Upper lobe of left lung (tissue), 6 donors: ENCODE data around the gene MTHFD1L. TPM values are rescaled to one million over a fixed set of nuclear protein-coding genes. Genes with fewer than 3 reads are reported as not detected.

Experiments
- ATAC-seq, 2 donors: fragments of 200-7000 bp; cut with Tn5 transposase; one replicate each; pipeline ENCODE4 v1.9.1; 2022; ENCODE audit warnings: mild to moderate bottlenecking in 2 of 2, moderate library complexity in 2 of 2; ENCODE audit not compliant: low FRiP score in 2 of 2
- DNase-seq, 2 donors: peaks; one replicate each; pipeline ENCODE4 v3.0.0-alpha.2; 2019 to 2020
- H3K27ac ChIP-seq, 4 donors: fragments of 200-600 bp; sonication (generic); one replicate each; pipeline ENCODE4 v1.5.1; 2016 to 2019
- H3K27me3 ChIP-seq, 4 donors: fragments of 200-600 bp; sonication (generic); one replicate each; pipeline ENCODE4 v1.5.1; 2017 to 2019
- H3K36me3 ChIP-seq, 4 donors: fragments of 200-600 bp; sonication (generic); one replicate each; pipeline ENCODE4 v1.5.1; 2016 to 2019
- H3K4me1 ChIP-seq, 4 donors: fragments of 200-600 bp; sonication (generic); one replicate each; pipeline ENCODE4 v1.5.1; 2018 to 2019
- H3K4me3 ChIP-seq, 4 donors: fragments of 200-600 bp; sonication (generic); one replicate each; pipeline ENCODE4 v1.5.1; 2017 to 2019; ENCODE audit warnings: mild to moderate bottlenecking in 2 of 4, moderate library complexity in 1 of 4
- H3K9me3 ChIP-seq, 4 donors: fragments of 200-600 bp; sonication (generic); one replicate each; pipeline ENCODE4 v1.5.1; 2018 to 2019
- CTCF ChIP-seq, 6 experiments: fragments of 450-650 bp in 4 of 6; fragments of 200-600 bp in 2 of 6; sonication (generic) in 2 of 6; IDR thresholded peaks; one replicate each; pipeline ENCODE4 v1.5.1; 2016 to 2019; ENCODE audit warnings: antibody characterized with exemption in 6 of 6
- EP300 ChIP-seq, 4 donors: sonication (generic); formaldehyde crosslinking; IDR thresholded peaks; one replicate each; pipeline ENCODE4 v1.5.1; 2017; ENCODE audit warnings: antibody characterized with exemption in 4 of 4, control low read depth in 2 of 4
- POLR2A ChIP-seq, 4 donors: fragments of 450-650 bp; IDR thresholded peaks; one replicate each; pipeline ENCODE4 v1.5.1; 2016 to 2017; ENCODE audit warnings: antibody characterized with exemption in 4 of 4, mild to moderate bottlenecking in 2 of 4
- POLR2AphosphoS5 ChIP-seq, 2 donors: sonication (generic); formaldehyde crosslinking; IDR thresholded peaks; one replicate each; pipeline ENCODE4 v1.5.1; 2017; ENCODE audit warnings: antibody characterized with exemption in 2 of 2
- WGBS, 2 donors: methylation state at CpG; one replicate each; pipeline ENCODE4 v1.1.5; 2017 to 2018; 5-methylcytosine and 5-hydroxymethylcytosine counted together
- total RNA-seq, 6 donors: library from RNA; depleted of rRNA in 4 of 6; stranded (reverse); fragments of >200 nt in 4 of 6; gene quantifications; one replicate each; pipeline versions ENCODE4 v1.1.0 to v1.2.1, GENCODE V29; 2016 to 2021
- donor health status: DM: no; HTN: no; CAD: no; lungs with moderate emphysema.
- donor health status: DM: no; HTN: yes; CAD: no; lungs with severe emphysema.

Gene MTHFD1L
- total RNA-seq, 6 donors from 2014 or later, result 11.8 to 32.3 (median 19.4) TPM

- ATAC-seq, result peak in 1 of 2 donors; percentile 53
- TF ChIP-seq POLR2AphosphoS5 (IDR thresholded peaks at IDR 0.05) (no peak), EP300 (IDR thresholded peaks at IDR 0.05) (no peak), POLR2A (IDR thresholded peaks at IDR 0.05) (no peak), CTCF (IDR thresholded peaks at IDR 0.05) (no peak)
- Histone ChIP-seq H3K4me3 (no peak overlapping the region), H3K4me1 (peaks cover 0 to 3% (median 3%) of the 10 kb centered on the region in 4 donors), H3K9me3 (no peaks in the 10 kb centered on the region), H3K27ac (no peak overlapping the region), H3K27me3 (no peaks in the 10 kb centered on the region), H3K36me3 (no peaks in the 10 kb centered on the region)
- WGBS, 2 donors, result 74 to 78% methylated on average over 3 of the region's 3 CpGs
- no peak for DNase-seq
Observed at GRCh38 chr6:151063352-151063751, 197.8 kb downstream of the MTHFD1L start.

- Histone ChIP-seq H3K9me3 (no peaks in the 10 kb centered on the region), H3K36me3 (no peaks in the 10 kb centered on the region), H3K4me1 (peaks cover 0 to 9% (median 7%) of the 10 kb centered on the region in 4 donors), H3K27me3 (no peaks in the 10 kb centered on the region), H3K27ac (no peak overlapping the region), H3K4me3 (no peak overlapping the region)
- 91 to 93% methylated on average over 12 of the region's 12 CpGs for WGBS, 2 donors
- no peak for TF ChIP-seq EP300 (IDR thresholded peaks at IDR 0.05)
- no peak for TF ChIP-seq CTCF (IDR thresholded peaks at IDR 0.05)
- no peak for TF ChIP-seq POLR2AphosphoS5 (IDR thresholded peaks at IDR 0.05)
- no peak for TF ChIP-seq POLR2A (IDR thresholded peaks at IDR 0.05)
- ATAC-seq (no peak), DNase-seq (no peak)
Observed at GRCh38 chr6:151063842-151064647, 198.5 kb downstream of the MTHFD1L start.

- Histone ChIP-seq H3K4me3 (no peak overlapping the region), H3K36me3 (no peaks in the 10 kb centered on the region), H3K9me3 (no peaks in the 10 kb centered on the region), H3K27ac (peak overlapping the region in 2 of 4 donors; percentile 18 to 40), H3K4me1 (peaks cover 0 to 12% (median 8%) of the 10 kb centered on the region in 4 donors), H3K27me3 (no peaks in the 10 kb centered on the region)
- 91 to 93% methylated on average over 10 of the region's 10 CpGs for WGBS, 2 donors
- TF ChIP-seq CTCF (IDR thresholded peaks at IDR 0.05) (no peak), POLR2AphosphoS5 (IDR thresholded peaks at IDR 0.05) (no peak), EP300 (IDR thresholded peaks at IDR 0.05) (no peak), POLR2A (IDR thresholded peaks at IDR 0.05) (no peak)
- DNase-seq (no peak), ATAC-seq (peak in 1 of 2 donors; percentile 64)
Observed at GRCh38 chr6:151065027-151065815, 199.7 kb downstream of the MTHFD1L start.

- peak overlapping the region; percentile 59 to 83 (median 68) for H3K27ac ChIP-seq
- no peak overlapping the region for H3K4me3 ChIP-seq
- peak in 1 of 2 donors; percentile 35 for DNase-seq
- TF ChIP-seq EP300 (IDR thresholded peaks at IDR 0.05) (peak in 1 of 4 donors; percentile 47), POLR2AphosphoS5 (IDR thresholded peaks at IDR 0.05) (peak in 1 of 2 donors; percentile 54), POLR2A (IDR thresholded peaks at IDR 0.05) (no peak), CTCF (IDR thresholded peaks at IDR 0.05) (no peak)
- no peaks in the 10 kb centered on the region for H3K36me3 ChIP-seq
- no peaks in the 10 kb centered on the region for H3K27me3 ChIP-seq
- no peaks in the 10 kb centered on the region for H3K9me3 ChIP-seq
- ATAC-seq, result peak; percentile 57 to 72
- H3K4me1 ChIP-seq, result peaks cover 0 to 12% (median 8%) of the 10 kb centered on the region in 4 donors
- 39 to 58% methylated on average over 14 of the region's 14 CpGs for WGBS, 2 donors
Observed at GRCh38 chr6:151067684-151068596, 202.4 kb downstream of the MTHFD1L start.
